Dedifferentiated amniotic fluid mesenchymal stem cell (primary cell): ENCODE results near the gene CCL4.
"Not testable (repeated sequence)": the region's sequence is repeated elsewhere in the genome, so short reads cannot be mapped to it uniquely, and the experiment has no call there.

ENCODE experiments used
- DNase-seq: peaks from one replicate; pipeline ENCODE4 v3.0.0-alpha.2; 2016; ENCODE audit errors: extremely low spot score

CCL4 gene

DNA sequence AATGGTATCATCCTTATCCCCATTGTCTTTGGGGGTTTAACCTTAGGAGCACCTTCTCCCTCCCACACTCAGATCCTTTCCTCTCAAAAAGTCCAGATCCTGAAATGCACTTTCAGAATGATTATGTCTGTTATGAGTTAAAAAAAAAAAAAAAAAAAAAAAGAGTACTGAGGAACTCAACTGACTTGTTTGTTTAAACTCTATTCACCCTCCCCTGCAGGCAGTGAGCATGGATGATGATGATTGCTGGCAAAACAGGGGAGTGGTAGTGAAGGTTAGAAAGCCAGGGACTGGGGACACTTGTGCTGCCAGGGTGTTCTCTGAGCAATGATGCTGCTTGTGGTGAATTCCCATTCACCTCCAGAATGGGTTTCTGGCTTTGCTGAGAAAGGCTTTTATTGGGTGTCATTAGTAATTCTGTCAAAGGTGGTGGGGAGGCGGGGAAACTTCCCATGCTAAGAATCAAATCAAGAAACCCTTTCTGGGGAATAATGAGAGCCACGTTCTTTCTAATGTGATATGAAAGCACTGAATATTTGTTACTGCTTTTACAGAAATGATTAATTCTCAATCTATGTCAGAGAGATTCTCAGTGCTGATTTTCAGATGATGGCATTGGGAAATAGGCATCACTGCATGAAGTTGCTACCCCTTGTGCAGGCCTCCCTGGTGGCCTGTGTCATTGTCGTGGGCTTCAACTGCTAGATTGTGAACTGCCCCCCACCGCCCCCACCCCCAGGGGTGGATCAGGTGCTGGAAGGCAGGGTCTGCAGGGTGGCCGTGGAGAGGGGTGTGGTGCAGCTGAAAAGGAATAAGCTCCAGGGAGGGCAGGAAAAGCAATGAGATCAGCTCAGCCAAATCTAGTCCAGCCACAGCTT lies 14.1 kb downstream of the CCL4 start:
- DNase-seq: no peak

- no peak for DNase-seq
These were observed 15.1 kb downstream of the CCL4 start for GRCh38 chr17:36118477-36119353.

DNA sequence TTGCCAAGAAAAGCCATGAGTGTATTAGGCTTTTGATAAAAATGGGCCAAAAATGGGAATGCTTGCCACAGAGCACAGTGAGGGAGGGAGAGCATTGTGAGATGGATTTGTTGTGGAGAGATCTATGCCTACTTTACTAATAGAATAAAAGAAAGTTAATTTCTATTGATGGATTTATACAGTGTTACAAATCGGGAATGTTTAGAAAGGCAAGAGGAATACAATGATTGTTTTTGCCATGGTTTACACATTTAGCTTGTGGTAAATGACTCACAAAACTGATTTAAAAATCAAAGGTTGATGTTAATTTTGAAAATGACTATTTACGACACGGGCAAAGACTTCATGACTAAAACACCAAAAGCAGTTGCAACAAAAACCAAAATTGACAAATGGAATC lies 16.6 kb downstream of the CCL4 start:
- DNase-seq: no peak

- not testable (repeated sequence) for DNase-seq
These were observed 17.5 kb downstream of the CCL4 start for GRCh38 chr17:36121099-36121498.

GRCh38 chr17:36123431-36123830 lies 19.8 kb downstream of the CCL4 start:
- no peak for DNase-seq

DNA sequence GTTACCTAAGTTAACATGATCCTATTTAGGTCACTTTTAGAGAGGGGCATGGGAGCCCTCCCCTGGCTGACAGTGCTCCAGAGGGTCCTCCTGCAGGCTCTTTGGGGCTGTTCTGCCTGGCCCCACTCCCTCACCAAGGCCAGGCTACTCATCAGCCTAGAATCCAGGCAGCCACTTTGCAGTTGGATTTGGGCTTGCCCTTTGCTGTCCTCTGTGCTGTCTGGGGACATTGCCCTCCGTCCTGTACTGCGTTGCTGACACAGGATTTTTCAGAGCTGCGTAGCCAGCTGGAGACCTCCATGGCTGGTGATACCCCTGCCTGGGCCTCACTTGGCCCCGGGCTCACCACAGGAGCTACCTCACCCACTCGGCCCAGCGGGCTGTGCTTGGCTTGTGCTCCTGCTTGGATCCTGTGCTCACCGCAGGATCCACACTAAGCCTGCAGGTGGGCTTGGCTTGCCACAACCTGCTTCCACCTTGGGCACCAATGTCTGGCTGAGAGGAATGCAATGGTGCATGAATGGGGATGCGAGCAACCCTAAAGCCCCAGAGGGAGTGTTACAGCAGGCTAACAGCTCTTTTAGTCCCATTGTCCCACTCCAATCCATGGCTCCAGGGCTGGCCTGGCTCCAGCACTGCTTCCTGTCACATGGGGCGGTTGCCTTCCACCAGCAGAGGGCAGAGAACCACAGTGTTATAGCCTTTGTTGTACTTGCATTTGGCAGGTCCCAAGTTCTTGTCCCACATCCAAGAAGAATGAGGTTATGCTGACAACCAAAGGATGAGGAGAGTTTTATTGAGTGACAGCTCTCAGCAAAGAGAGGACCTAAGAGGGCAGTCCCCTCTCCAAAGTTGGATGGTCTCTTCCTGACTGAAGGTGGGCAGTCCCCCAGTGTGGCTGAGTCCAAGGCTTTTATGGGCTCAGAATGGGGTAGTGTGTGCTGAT lies 21.5 kb downstream of the CCL4 start:
- no peak for DNase-seq

DNA sequence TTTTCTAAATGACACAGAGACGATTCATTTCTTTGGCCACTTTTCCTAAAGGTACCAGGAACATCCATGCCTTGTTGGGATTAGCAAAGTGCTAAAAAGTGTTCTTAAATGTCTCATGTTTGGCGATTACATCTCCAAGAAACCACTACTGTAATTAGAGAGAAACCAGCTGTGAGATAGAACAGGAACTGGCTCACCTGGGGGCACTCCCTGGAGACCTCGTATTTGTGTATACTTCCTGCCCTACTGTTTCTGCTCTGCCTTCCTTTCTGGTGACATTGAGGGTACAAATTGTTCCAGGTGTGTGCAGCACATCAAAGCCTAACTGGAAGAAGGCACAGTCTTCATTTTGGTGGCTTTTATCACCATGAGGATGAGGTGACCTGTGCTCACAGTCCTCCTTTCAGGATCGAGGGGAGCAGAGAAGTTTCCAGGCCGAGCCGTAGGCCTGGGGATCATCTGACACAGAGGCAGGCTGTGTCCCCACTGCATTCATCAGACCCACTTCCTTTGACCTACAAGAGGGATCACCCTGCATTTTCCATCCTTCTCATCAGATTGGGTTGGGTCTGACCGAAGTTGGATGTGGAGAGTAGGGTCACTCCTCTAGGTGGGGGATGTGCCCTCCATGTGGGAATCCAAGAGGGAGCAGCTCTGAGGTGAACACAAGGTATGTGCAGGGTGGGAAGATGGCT lies 23.7 kb downstream of the CCL4 start:
- DNase-seq: no peak

DNA sequence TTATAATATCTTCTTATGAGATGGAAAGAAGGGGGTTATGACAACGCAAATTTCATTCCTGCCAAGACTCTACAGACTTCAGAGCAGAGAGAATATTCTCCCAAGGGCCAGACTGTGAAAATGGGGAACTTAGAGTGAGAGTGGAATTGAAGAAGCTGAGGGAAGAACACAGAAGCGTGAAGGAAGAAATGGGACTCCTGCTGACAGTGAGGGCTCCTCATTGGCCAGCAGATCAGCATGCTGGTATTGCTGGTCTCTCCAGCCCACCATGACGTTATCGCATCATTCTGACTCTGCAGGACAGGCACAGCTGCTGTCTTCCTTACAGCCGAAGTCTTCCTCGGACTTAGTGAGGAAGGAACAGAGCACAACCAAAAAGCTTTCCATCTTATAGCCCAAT lies 24.3 kb downstream of the CCL4 start:
- DNase-seq: no peak

DNA sequence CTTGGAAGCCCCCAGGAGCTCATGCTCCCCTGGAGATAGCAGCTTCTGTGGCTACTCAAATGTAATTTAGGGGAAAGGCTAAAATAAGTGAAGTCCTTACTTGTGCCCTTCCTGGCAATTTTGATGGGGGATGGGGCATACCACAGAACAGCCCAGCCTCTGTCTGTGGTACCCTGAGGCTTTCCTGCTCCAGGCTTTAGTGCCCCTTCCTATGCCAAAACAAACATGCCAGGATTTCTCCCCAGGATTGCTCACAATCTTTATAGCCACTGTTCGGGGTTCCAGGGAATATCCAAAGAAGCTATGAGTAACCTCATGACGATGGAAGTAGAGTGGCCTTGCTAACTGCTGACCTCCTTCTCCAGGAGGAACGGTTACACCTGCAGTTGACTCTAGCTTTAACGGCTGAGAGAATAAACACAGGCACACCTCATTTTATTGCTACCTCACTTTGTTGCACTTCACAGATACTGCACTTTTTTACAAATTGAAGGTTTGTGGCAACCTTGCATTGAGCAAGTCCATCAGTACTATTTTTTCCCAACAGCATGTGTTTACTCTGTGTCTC lies 24.9 kb downstream of the CCL4 start:
- DNase-seq: no peak

DNA sequence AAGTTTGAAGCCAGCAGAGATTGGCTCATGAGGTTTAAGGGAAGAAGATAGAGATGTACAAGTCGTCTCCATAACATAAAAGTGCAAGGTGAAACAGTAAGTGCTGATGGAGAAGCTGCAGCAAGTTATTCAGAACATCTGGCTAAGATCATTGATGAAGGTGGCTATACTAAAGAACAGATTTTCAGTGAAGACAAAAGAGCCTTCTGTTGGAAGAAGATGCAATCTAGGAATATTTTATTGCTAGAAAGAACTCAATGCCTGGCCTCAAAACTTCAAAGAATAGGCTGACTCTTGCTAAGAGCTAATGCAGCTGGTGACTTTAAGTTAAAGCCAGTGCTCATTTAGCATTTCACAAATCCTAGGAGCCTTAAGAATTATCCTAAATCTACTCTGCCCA lies 26.0 kb downstream of the CCL4 start:
- no peak for DNase-seq

GRCh38 chr17:36130346-36130745 lies 26.7 kb downstream of the CCL4 start:
- no peak for DNase-seq

GRCh38 chr17:36131421-36131820 lies 27.8 kb downstream of the CCL4 start:
- DNase-seq: no peak

GRCh38 chr17:36131931-36132330 lies 28.3 kb downstream of the CCL4 start:
- DNase-seq: no peak

DNA sequence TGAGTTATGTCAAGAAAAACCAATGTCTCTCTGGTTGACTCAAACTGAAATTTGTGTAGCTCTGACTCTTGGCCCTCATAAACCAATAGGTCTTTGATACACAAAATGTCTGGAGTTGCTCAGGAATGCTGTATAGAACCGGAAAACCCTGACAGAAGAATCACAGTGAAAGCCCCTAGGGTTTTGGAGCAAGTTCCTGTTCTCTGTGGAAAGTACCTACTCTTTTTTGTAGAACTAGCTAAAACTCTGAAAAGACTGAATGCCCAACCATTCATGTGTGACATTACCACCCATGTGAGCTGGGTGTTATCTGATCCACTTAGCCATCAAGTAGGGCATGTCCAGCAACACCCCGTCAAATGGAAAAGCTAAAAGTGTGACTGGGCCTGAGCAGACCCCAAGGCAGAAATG lies 28.8 kb downstream of the CCL4 start:
- DNase-seq: no peak

DNA sequence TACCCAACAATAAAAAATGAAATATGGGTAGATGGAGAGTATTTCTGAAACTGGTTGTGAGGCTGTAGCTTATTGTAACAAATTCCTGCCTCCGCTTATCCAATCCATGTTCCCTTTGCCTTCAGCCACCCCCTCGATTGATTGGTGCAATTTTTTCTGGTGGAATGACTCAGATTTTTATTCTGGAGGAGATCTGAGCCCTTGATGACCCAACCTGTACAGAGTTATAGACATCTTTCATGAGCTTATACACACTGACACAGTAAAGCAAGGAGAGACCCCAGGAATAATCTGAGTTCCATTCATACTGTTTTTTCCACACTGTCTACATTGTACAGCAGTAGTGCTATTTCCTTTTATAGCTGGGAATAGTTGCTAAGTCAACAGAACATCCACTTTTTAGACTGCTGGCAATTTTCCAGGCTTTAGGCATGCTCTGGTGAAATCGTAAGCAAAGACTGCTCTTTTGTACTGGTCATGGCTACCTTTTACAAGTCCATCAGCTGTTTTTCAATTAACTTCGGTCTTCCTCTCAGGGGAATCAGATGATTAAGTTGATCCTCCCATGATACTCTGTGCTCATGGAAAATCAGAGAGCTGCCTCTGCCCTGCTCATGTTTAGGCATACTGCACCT lies 30.1 kb downstream of the CCL4 start:
- DNase-seq: no peak

DNA sequence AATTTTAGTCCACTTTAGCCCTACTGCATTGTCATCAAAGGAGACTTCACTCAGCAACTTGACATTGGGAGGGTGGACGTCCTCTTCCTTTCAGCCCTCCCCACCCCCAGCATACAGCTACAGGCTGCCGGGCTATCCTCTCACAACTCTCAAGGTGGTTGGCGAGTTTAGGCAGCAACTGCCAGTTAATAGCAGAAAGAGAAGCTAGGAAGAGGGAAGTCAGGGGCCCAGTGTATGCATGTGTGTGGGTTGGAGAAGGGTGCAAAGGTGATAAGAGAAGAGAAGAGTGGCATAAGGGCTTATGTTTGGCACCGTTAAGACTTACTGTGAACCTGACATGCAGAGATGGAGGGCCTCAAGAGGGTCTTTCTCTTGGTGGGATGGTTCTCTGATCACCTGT lies 31.8 kb downstream of the CCL4 start:
- DNase-seq: no peak

GRCh38 chr17:36136036-36136435 lies 32.4 kb downstream of the CCL4 start:
- DNase-seq: no peak

GRCh38 chr17:36136439-36136838 lies 32.8 kb downstream of the CCL4 start:
- no peak for DNase-seq

GRCh38 chr17:36142235-36142634 lies 38.6 kb downstream of the CCL4 start:
- no peak for DNase-seq

GRCh38 chr17:36142806-36143205 lies 39.2 kb downstream of the CCL4 start:
- DNase-seq: no peak
